Endothelial cell of umbilical vein (primary cell): ENCODE data around the gene FSTL4. TPM values are rescaled to one million over a fixed set of nuclear protein-coding genes. Genes with fewer than 3 reads are reported as not detected.

Experiments used
- BruUV-seq: library from RNA; stranded (reverse); fragments of 400-500 nt; replicated peaks from 2 replicates; lab custom pipeline; 2021; lab: Mats Ljungman, UMichigan
- CTCF ChIA-PET: fragments of 300-600, 350-600 bp; sonication (Branson Sonifier 250); formaldehyde crosslinking; loops from one replicate; lab custom pipeline; 2021; ENCODE audit warnings: antibody characterized with exemption, inconsistent platforms; lab: Charles Lee
- POLR2A ChIA-PET: fragments of 300-600, 350-600 bp; sonication (Branson Sonifier 250); formaldehyde crosslinking; loops from one replicate; lab custom pipeline; 2021; ENCODE audit warnings: antibody characterized with exemption, inconsistent platforms; lab: Charles Lee
- DNase-seq: peaks from one replicate; pipeline ENCODE4 v3.0.0-alpha.2; 2011; ENCODE audit warnings: low read depth, low spot score
- FAIRE-seq: peaks from 2 replicates; lab custom pipeline; 2011; peaks lifted over from hg19 to GRCh38; lab: Jason Lieb, UNC
- H2AFZ ChIP-seq: 2 replicates; pipeline ENCODE4 v1.6.0; 2012; ENCODE audit warnings: low read depth, low read length, control low read depth, inconsistent platforms
- H3K27ac ChIP-seq: 2 replicates; pipeline ENCODE4 v1.5.1; 2011; ENCODE audit warnings: low read depth, mild to moderate bottlenecking, control low read depth, low read length, moderate library complexity; ENCODE audit not compliant: insufficient read depth
- H3K27me3 ChIP-seq, 2 experiments: 2 replicates each; pipeline versions ENCODE4 v1.6.0 to v1.6.1; 2011; ENCODE audit warnings: low read length in 2 of 2, mixed read lengths in 1 of 2; ENCODE audit not compliant: control insufficient read depth in 2 of 2, insufficient read depth in 2 of 2
- H3K36me3 ChIP-seq, 2 experiments: 2 replicates in 1 of 2; 3 replicates in 1 of 2; pipeline ENCODE4 v1.5.1; 2011; ENCODE audit warnings: low read length in 2 of 2, mild to moderate bottlenecking in 1 of 2, moderate library complexity in 1 of 2; ENCODE audit not compliant: control insufficient read depth in 2 of 2, insufficient read depth in 2 of 2; ENCODE audit errors: extremely low read depth in 1 of 2
- H3K4me1 ChIP-seq: 3 replicates; pipeline ENCODE4 v1.5.1; 2011; ENCODE audit warnings: mild to moderate bottlenecking, low read length; ENCODE audit not compliant: control insufficient read depth, insufficient read depth; ENCODE audit errors: extremely low read depth
- H3K4me2 ChIP-seq: 2 replicates; pipeline ENCODE4 v1.6.1; 2011; ENCODE audit warnings: low read length, control low read depth, mixed read lengths; ENCODE audit not compliant: insufficient read depth
- H3K4me3 ChIP-seq, 3 experiments: fragments of 200-600 bp in 1 of 3; sonication (generic), shearing (Covaris generic) in 1 of 3; replicated peaks in 1 of 3; 2 replicates each; pipeline ENCODE4 v1.5.1; 2011 to 2016; ENCODE audit warnings: control low read depth in 3 of 3, low read length in 3 of 3, mild to moderate bottlenecking in 2 of 3, inconsistent platforms in 1 of 3, low read depth in 1 of 3, moderate library complexity in 1 of 3; ENCODE audit not compliant: insufficient read depth in 1 of 3
- H3K79me2 ChIP-seq: 2 replicates; pipeline ENCODE4 v1.6.0; 2012; ENCODE audit warnings: low read length, inconsistent platforms; ENCODE audit not compliant: control insufficient read depth, insufficient read depth
- H3K9ac ChIP-seq: replicated peaks from 2 replicates; pipeline ENCODE3; 2011; ENCODE audit warnings: low read length, control low read depth; ENCODE audit not compliant: insufficient read depth; ENCODE audit errors: extremely low read depth
- H3K9me1 ChIP-seq: replicated peaks from 3 replicates; pipeline ENCODE4 v1.6.0; 2011; ENCODE audit warnings: mild to moderate bottlenecking, low read length; ENCODE audit not compliant: control insufficient read depth, insufficient read depth; ENCODE audit errors: extremely low read depth
- H3K9me3 ChIP-seq: replicated peaks from 2 replicates; pipeline ENCODE4 v1.5.1; 2012; ENCODE audit warnings: low read length, inconsistent platforms; ENCODE audit not compliant: control insufficient read depth, insufficient read depth
- H4K20me1 ChIP-seq: replicated peaks from 2 replicates; pipeline ENCODE3; 2011; ENCODE audit warnings: mild to moderate bottlenecking, low read length; ENCODE audit not compliant: control insufficient read depth, insufficient read depth; ENCODE audit errors: extremely low read depth
- CTCF ChIP-seq, 2 donors: IDR thresholded peaks; 1 replicate in 1 of 2; 2 replicates in 1 of 2; pipeline ENCODE4 v1.5.1; 2011; ENCODE audit warnings: low read length in 2 of 2, mild to moderate bottlenecking in 2 of 2, moderate library complexity in 2 of 2, control low read depth in 1 of 2, inconsistent platforms in 1 of 2, low read depth in 1 of 2; ENCODE audit not compliant: insufficient read depth in 1 of 2; ENCODE audit errors: extremely low read depth in 1 of 2
- EZH2 ChIP-seq: IDR thresholded peaks from 2 replicates; pipeline ENCODE4 v1.6.1; 2012; ENCODE audit warnings: borderline replicate concordance, low read depth, mild to moderate bottlenecking, moderate library complexity, low read length, inconsistent platforms; ENCODE audit not compliant: severe bottlenecking
- FOS ChIP-seq: IDR thresholded peaks from 2 replicates; pipeline ENCODE4 v1.6.1; 2011; ENCODE audit warnings: mild to moderate bottlenecking, low read length, moderate library complexity, borderline replicate concordance; ENCODE audit not compliant: insufficient read depth
- GATA2 ChIP-seq: IDR thresholded peaks from 2 replicates; pipeline ENCODE4 v1.7.0; 2011; ENCODE audit warnings: low read depth, mild to moderate bottlenecking, moderate library complexity, mixed read lengths, low read length; ENCODE audit not compliant: insufficient read length, insufficient read depth
- JUN ChIP-seq: IDR thresholded peaks from 2 replicates; pipeline ENCODE4 v1.6.1; 2011; ENCODE audit warnings: borderline replicate concordance, low read depth; ENCODE audit not compliant: insufficient read length, insufficient read depth
- MAX ChIP-seq: IDR thresholded peaks from 2 replicates; pipeline ENCODE4 v1.6.1; 2011; ENCODE audit not compliant: insufficient read depth, insufficient read length
- MYC ChIP-seq: IDR thresholded peaks from one replicate; pipeline ENCODE4 v1.6.1; 2011; ENCODE audit warnings: mild to moderate bottlenecking, low read depth, low read length
- POLR2A ChIP-seq: IDR thresholded peaks from 2 replicates; pipeline ENCODE4 v1.6.1; 2012; ENCODE audit warnings: low read depth, mild to moderate bottlenecking, control low read depth, low read length
- POLR2AphosphoS5 ChIP-seq: IDR thresholded peaks from 2 replicates; pipeline ENCODE4 v1.6.1; 2012; ENCODE audit warnings: low read depth, mild to moderate bottlenecking, control low read depth, low read length, moderate library complexity; ENCODE audit not compliant: insufficient read depth
- dilution Hi-C: fragments of 300-500 bp; cut with MboI; formaldehyde crosslinking; loops from one replicate; pipeline ENCODE4 v1.15.0; 2019; ENCODE audit warnings: low sequenced_read_pairs; ENCODE audit not compliant: extremely low pct_ligation_motif_present
- intact Hi-C: fragments of 100-400 bp; cut with micrococcal nuclease; formaldehyde crosslinking; loops from one replicate; pipeline ENCODE4 v1.10.0; 2022
- polyA plus RNA-seq, 4 experiments: library from polyadenylated mRNA; depleted of rRNA in 3 of 4; stranded (reverse) in 3 of 4; unstranded in 1 of 4; fragments of >200 nt; gene quantifications; 2 replicates each; pipeline versions ENCODE4 v1.2.1 to v1.2.3, GENCODE V29; 2011 to 2012; ENCODE audit warnings: missing spikeins in 1 of 4
- total RNA-seq: library from RNA; stranded (reverse); gene quantifications from 2 replicates; pipeline ENCODE4 v1.2.3, GENCODE V29; 2021

The FSTL4 gene
- total and polyA plus RNA-seq, 2 donors (not counting 3 experiments of a cell fraction or from before 2014, with no cell fraction given) = 0.18 TPM; not detected in 1

GRCh38 chr5:133579766-133580165, 32.6 kb downstream of the FSTL4 start:
- Histone ChIP-seq H3K36me3 (no peaks in the 10 kb centered on the region), H3K27me3 (no peaks in the 10 kb centered on the region), H3K4me1 (no peaks in the 10 kb centered on the region), H3K4me3 (no peak overlapping the region), H3K4me2 (no peak overlapping the region), H3K9me1 (no peaks in the 10 kb centered on the region), H2AFZ (no peak overlapping the region), H3K9me3 (no peaks in the 10 kb centered on the region), H3K27ac (no peak overlapping the region), H3K9ac (no peak overlapping the region), H3K79me2 (no peaks in the 10 kb centered on the region), H4K20me1 (no peaks in the 10 kb centered on the region)
- intact Hi-C loops = no loop called here
- FAIRE-seq = no peak
- CTCF ChIA-PET = no interaction called here
- POLR2A ChIA-PET = no interaction called here
- no TSS peak for BruUV-seq
- TF ChIP-seq POLR2A (no peak), FOS (no peak), MYC (no peak), JUN (no peak), GATA2 (no peak), POLR2AphosphoS5 (no peak), CTCF (IDR thresholded peaks at IDR 0.05; ENCODE audit: extremely low read depth in 1 of 2, insufficient read depth in 1 of 2, low read depth in 1 of 2, low read length in 2 of 2) (no peak), EZH2 (no peak), MAX (no peak)
- dilution Hi-C loops = no loop called here
- no peak for DNase-seq
